Mesodermal cell (in vitro differentiated cells): ENCODE measurements around the gene GPAT3. TPM values are rescaled to one million over a fixed set of nuclear protein-coding genes. Genes with fewer than 3 reads are reported as not detected.
"Not testable (repeated sequence)": the region's sequence is repeated elsewhere in the genome, so short reads cannot be mapped to it uniquely, and the experiment has no call there.

ENCODE experiments used
- H3K27ac ChIP-seq: 2 replicates; pipeline ENCODE4 v1.7.0; 2013; ENCODE audit warnings: mild to moderate bottlenecking, low read depth, low read length, moderate library complexity; ENCODE audit not compliant: severe bottlenecking
- H3K36me3 ChIP-seq: 2 replicates; pipeline ENCODE4 v1.7.1; 2013; ENCODE audit warnings: mild to moderate bottlenecking, low read length, moderate library complexity; ENCODE audit not compliant: control insufficient read depth, insufficient read depth
- H3K4me1 ChIP-seq: one replicate; pipeline ENCODE4 v1.7.1; 2013; ENCODE audit warnings: mild to moderate bottlenecking, low read length; ENCODE audit not compliant: insufficient read depth, control insufficient read depth, poor library complexity, severe bottlenecking
- H3K4me3 ChIP-seq: 2 replicates; pipeline ENCODE4 v1.7.0; 2013; ENCODE audit warnings: low read length, control low read depth, mild to moderate bottlenecking; ENCODE audit not compliant: insufficient read depth, poor library complexity, severe bottlenecking; ENCODE audit errors: extremely low read depth
- H3K9me3 ChIP-seq: 2 replicates; pipeline ENCODE4 v1.7.1; 2013; ENCODE audit warnings: mild to moderate bottlenecking, low read length, moderate library complexity; ENCODE audit not compliant: control insufficient read depth
- WGBS, 2 experiments: methylation state at CpG; one replicate each; pipeline ENCODE4 v1.1.5; 2013; ENCODE audit warnings: missing lambda C conversion rate in 2 of 2; ENCODE audit not compliant: insufficient coverage in 2 of 2; 5-methylcytosine and 5-hydroxymethylcytosine counted together
- polyA plus RNA-seq, 2 experiments: library from polyadenylated mRNA; stranded (reverse); fragments of 50-300 nt; gene quantifications; one replicate each; pipeline ENCODE4 v1.2.3, GENCODE V29; 2013

GPAT3 gene
- polyA plus RNA-seq (2013, experiment 1 of 2) = 0.26 TPM
- polyA plus RNA-seq (2013, experiment 2 of 2) = 0.30 TPM

GRCh38 chr4:83535520-83536361 lies at the start of gene GPAT3:
GPAT3 (plus strand) TSS chr4:83536108; CDS start chr4:83536623, 515 bp downstream.
- no peaks in the 10 kb centered on the region for H3K36me3 ChIP-seq
- no peaks in the 10 kb centered on the region for H3K4me1 ChIP-seq
- 0 to 1% methylated on average over 35 to 55 of the region's 63 CpGs for WGBS, 2 experiments
- H3K9me3 ChIP-seq = no peaks in the 10 kb centered on the region
- H3K4me3 ChIP-seq = peak within 1 kb of the TSS; percentile 53
- no peak within 1 kb of the TSS for H3K27ac ChIP-seq

GRCh38 chr4:83486457-83487129 lies 49.3 kb upstream of the GPAT3 start:
- 88 to 94% methylated on average over 3 of the region's 3 CpGs for WGBS, 2 experiments
- H3K27ac ChIP-seq = no peak overlapping the region
- no peaks in the 10 kb centered on the region for H3K36me3 ChIP-seq
- H3K4me3 ChIP-seq = no peak overlapping the region
- H3K4me1 ChIP-seq = peaks cover 4% of the 10 kb centered on the region
- no peaks in the 10 kb centered on the region for H3K9me3 ChIP-seq

- Histone ChIP-seq H3K4me1 (peaks cover 4% of the 10 kb centered on the region), H3K27ac (no peak overlapping the region), H3K4me3 (no peak overlapping the region), H3K9me3 (no peaks in the 10 kb centered on the region), H3K36me3 (no peaks in the 10 kb centered on the region)
- WGBS, 2 experiments = no CpG with 5 or more reads among the region's 1 CpG
Observed at GRCh38 chr4:83489711-83490326, 46.1 kb upstream of the GPAT3 start.

- Histone ChIP-seq H3K9me3 (no peaks in the 10 kb centered on the region), H3K4me3 (no peak overlapping the region), H3K4me1 (no peaks in the 10 kb centered on the region), H3K36me3 (no peaks in the 10 kb centered on the region), H3K27ac (no peak overlapping the region)
- no CpG with 5 or more reads among the region's 1 CpG for WGBS, 2 experiments
Observed at GRCh38 chr4:83490876-83491450, 44.9 kb upstream of the GPAT3 start.

- not testable (repeated sequence) for H3K4me3 ChIP-seq, H3K36me3 ChIP-seq, H3K9me3 ChIP-seq, H3K27ac ChIP-seq, H3K4me1 ChIP-seq
- 91 to 94% methylated on average over 6 of the region's 8 CpGs for WGBS, 2 experiments
Observed at GRCh38 chr4:83496085-83496917, 39.6 kb upstream of the GPAT3 start.

- Histone ChIP-seq H3K4me3 (no peak overlapping the region), H3K9me3 (no peaks in the 10 kb centered on the region), H3K4me1 (no peaks in the 10 kb centered on the region), H3K36me3 (no peaks in the 10 kb centered on the region), H3K27ac (no peak overlapping the region)
- WGBS, 2 experiments = no CpG with 5 or more reads among the region's 1 CpG
Observed at GRCh38 chr4:83498187-83498586, 37.7 kb upstream of the GPAT3 start.

- H3K27ac ChIP-seq, H3K36me3 ChIP-seq: not testable (repeated sequence)
- WGBS, 2 experiments = 95 to 96% methylated on average over 2 to 3 of the region's 3 CpGs
Observed at GRCh38 chr4:83501671-83502070, 34.2 kb upstream of the GPAT3 start.

GRCh38 chr4:83503974-83504373 lies 31.9 kb upstream of the GPAT3 start:
- Histone ChIP-seq H3K4me3 (no peak overlapping the region), H3K36me3 (no peaks in the 10 kb centered on the region), H3K9me3 (no peaks in the 10 kb centered on the region), H3K27ac (no peak overlapping the region), H3K4me1 (no peaks in the 10 kb centered on the region)

More at GRCh38 chr4:83501671-83502070, 34.2 kb upstream of the GPAT3 start:
- not testable (repeated sequence) for H3K9me3 ChIP-seq, H3K4me1 ChIP-seq, H3K4me3 ChIP-seq

GRCh38 chr4:83504503-83504902 lies 31.4 kb upstream of the GPAT3 start:
- no peaks in the 10 kb centered on the region for H3K9me3 ChIP-seq
- H3K27ac ChIP-seq = no peak overlapping the region
- no peaks in the 10 kb centered on the region for H3K36me3 ChIP-seq
- H3K4me1 ChIP-seq = no peaks in the 10 kb centered on the region
- H3K4me3 ChIP-seq = no peak overlapping the region
- WGBS, 2 experiments = 61 to 81% methylated on average over 3 of the region's 4 CpGs

- Histone ChIP-seq H3K36me3 (no peaks in the 10 kb centered on the region), H3K4me1 (no peaks in the 10 kb centered on the region), H3K4me3 (no peak overlapping the region), H3K27ac (no peak overlapping the region), H3K9me3 (no peaks in the 10 kb centered on the region)
- WGBS, 2 experiments = 95 to 98% methylated on average over 8 to 10 of the region's 10 CpGs
Observed at GRCh38 chr4:83504996-83505395, 30.9 kb upstream of the GPAT3 start.
